Dendritic cell treated with granulocyte-macrophage colony-stimulating factor and Interleukin-4, amounts not matched to agents 40 ng/mL and 50 ng/mL, for 4 days (primary cell): Measurements from ENCODE around the gene OVOL2.
"Not testable (repeated sequence)": the region's sequence is repeated elsewhere in the genome, so short reads cannot be mapped to it uniquely, and the experiment has no call there.

Experiments used
- H3K27ac Mint-ChIP-seq: one replicate; pipeline ENCODE4 v1.8.0; 2022; ENCODE audit warnings: mild to moderate bottlenecking, mixed read lengths
- H3K27me3 Mint-ChIP-seq: one replicate; pipeline ENCODE4 v1.8.0; 2022; ENCODE audit warnings: mild to moderate bottlenecking, mixed read lengths
- H3K36me3 Mint-ChIP-seq: one replicate; pipeline ENCODE4 v1.8.0; 2022; ENCODE audit warnings: low read depth, mixed read lengths
- H3K4me1 Mint-ChIP-seq: one replicate; pipeline ENCODE4 v1.8.0; 2022; ENCODE audit warnings: low read depth, mixed read lengths
- H3K4me3 Mint-ChIP-seq: one replicate; pipeline ENCODE4 v1.8.0; 2022; ENCODE audit warnings: mild to moderate bottlenecking, moderate library complexity, mixed read lengths
- H3K9me3 Mint-ChIP-seq: one replicate; pipeline ENCODE4 v1.8.0; 2022; ENCODE audit warnings: mixed read lengths
- intact Hi-C: fragments of 100-400 bp; cut with micrococcal nuclease; formaldehyde crosslinking; loops from one replicate; pipeline ENCODE4 v1.15.0; 2022

OVOL2 gene

GRCh38 chr20:18057101-18057993 lies at the start of gene OVOL2:
OVOL2 (minus strand) TSS chr20:18057916; CDS start chr20:18057634, 282 bp downstream.
- Mint-ChIP-seq H3K9me3 (no peaks in the 10 kb centered on the region), H3K27ac (no peak within 1 kb of the TSS), H3K27me3 (peaks cover 78% of the 10 kb centered on the region), H3K4me1 (peaks cover 49% of the 10 kb centered on the region), H3K4me3 (peak within 1 kb of the TSS; percentile 59), H3K36me3 (no peaks in the 10 kb centered on the region)
- intact Hi-C loops = no loop called here

- Mint-ChIP-seq H3K9me3 (no peaks in the 10 kb centered on the region), H3K4me3 (no peak overlapping the region), H3K4me1 (no peaks in the 10 kb centered on the region), H3K36me3 (no peaks in the 10 kb centered on the region), H3K27me3 (peaks cover 6% of the 10 kb centered on the region), H3K27ac (no peak overlapping the region)
- intact Hi-C loops = no loop called here
These were observed 45.8 kb upstream of the OVOL2 start for GRCh38 chr20:18103497-18103896.

DNA sequence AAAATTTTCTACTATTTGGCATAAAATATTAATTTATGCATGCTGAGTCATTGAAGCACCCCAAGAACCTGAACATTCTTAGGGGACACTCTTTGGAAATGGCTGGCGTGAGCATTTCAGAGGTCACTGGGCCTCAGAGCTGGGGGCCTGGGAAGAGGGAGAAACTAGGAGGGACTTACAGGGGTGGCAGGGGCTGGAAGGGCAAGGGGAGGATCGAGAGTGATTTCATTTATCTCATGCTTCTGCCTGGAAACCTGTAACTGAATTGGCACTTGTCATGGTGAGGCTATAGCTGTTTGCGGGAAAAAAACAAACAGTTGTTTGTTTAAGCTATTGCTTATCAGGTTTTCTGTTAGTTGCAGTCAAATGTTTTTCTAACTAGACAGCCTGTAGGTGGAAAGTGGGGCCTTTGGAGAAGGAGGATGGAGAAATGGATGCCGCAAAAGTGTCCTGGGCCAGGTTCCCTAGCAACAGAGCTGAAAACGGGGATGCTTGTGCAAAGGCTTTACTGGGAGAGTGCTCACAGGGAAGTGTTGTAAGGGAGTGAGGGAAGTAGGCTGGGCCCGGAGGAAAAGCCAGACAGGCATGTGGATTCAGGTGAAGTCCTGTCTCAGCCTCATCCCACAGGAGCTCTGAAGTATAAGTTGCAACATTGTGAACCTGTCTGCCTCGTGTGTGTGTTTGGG lies 43.6 kb upstream of the OVOL2 start:
- no peak overlapping the region for H3K27ac Mint-ChIP-seq
- H3K36me3 Mint-ChIP-seq = no peaks in the 10 kb centered on the region
- H3K4me1 Mint-ChIP-seq = no peaks in the 10 kb centered on the region
- no peaks in the 10 kb centered on the region for H3K9me3 Mint-ChIP-seq
- no peak overlapping the region for H3K4me3 Mint-ChIP-seq
- intact Hi-C loops = no loop called here
- H3K27me3 Mint-ChIP-seq = peaks cover 3% of the 10 kb centered on the region

DNA sequence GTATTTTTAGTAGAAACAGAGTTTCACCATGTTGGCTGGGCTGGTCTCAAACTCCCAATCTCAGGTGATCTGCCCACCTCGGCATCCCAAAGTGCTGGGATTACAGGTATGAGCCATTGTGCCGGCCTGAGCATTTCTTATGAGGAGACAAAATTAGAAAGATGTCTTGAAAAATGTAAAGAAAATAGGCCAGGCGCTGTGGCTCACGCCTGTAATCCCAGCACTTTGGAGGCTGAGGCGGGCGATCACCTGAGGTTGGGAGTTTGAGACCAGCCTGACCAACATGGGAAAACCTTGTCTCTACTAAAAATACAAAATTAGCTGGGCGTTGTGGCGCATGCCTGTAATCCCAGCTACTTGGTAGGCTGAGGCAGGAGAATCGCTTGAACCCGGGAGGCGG lies 42.9 kb upstream of the OVOL2 start:
- intact Hi-C loops, H3K4me3 Mint-ChIP-seq, H3K27ac Mint-ChIP-seq, H3K27me3 Mint-ChIP-seq, H3K9me3 Mint-ChIP-seq, H3K4me1 Mint-ChIP-seq, H3K36me3 Mint-ChIP-seq: not testable (repeated sequence)

DNA sequence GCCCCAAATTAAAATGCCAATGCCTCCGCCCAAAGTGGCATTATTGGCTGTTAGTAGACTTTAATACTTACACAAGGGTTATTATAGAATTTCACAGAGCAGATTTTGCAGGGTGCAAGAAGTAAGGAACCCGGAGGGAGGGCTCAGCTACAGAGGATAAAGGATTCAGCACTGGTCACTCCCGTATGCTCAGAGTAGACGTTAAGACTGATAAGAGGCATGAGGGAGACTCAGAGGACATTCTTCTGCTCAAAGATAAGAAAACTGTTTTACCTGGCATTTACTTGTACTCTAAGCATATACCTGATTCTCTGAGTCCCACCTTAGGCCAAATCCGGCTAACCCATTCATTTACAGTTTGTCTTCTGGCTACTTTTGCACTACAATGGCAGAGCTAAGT lies 36.5 kb upstream of the OVOL2 start:
- H3K9me3 Mint-ChIP-seq = no peaks in the 10 kb centered on the region
- no peaks in the 10 kb centered on the region for H3K36me3 Mint-ChIP-seq
- peaks cover 3% of the 10 kb centered on the region for H3K27me3 Mint-ChIP-seq
- no peak overlapping the region for H3K27ac Mint-ChIP-seq
- no peaks in the 10 kb centered on the region for H3K4me1 Mint-ChIP-seq
- H3K4me3 Mint-ChIP-seq = no peak overlapping the region
- intact Hi-C loops = no loop called here

DNA sequence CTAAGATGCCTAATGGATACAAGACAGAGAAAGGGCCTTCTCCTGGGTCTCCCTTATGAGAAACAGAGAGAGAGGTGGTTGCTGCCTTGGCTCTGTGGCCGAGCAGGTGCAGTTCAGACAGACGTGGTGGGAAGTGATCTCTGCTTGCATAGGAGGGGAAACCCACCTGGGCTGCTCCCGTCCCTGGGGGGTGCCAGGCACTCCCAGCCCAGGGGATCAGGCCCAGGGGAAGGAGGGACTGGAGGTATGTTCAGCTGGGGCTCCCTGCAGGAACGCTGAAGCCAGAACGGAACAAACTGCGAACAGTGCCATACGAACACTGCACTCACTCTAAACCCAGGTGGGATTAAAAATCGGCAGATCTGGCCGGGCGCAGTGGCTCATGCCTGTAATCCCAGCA lies 35.7 kb upstream of the OVOL2 start:
- H3K4me1 Mint-ChIP-seq = no peaks in the 10 kb centered on the region
- no peak overlapping the region for H3K27ac Mint-ChIP-seq
- intact Hi-C loops = no loop called here
- H3K4me3 Mint-ChIP-seq = no peak overlapping the region
- no peaks in the 10 kb centered on the region for H3K9me3 Mint-ChIP-seq
- H3K36me3 Mint-ChIP-seq = no peaks in the 10 kb centered on the region
- H3K27me3 Mint-ChIP-seq = peaks cover 5% of the 10 kb centered on the region

DNA sequence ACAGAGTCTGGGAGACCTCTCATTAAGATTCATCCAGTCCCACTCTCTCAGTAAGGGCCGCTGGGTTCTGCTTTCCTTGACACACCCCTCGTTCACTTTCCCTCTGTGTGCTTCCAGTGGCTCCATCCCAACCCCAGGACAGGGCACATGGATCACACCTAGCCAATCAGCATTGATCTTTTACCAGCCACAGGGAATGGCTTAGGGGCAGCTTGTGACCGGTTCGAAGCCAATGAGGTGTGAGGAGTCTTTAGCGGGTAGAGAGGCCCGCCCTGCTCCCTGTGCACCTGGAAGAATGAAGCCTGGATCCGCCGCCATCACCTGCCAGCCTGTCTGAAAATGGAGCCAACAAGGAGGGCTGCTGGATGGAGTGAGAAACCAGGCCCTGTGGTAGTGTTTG lies 35.2 kb upstream of the OVOL2 start:
- H3K36me3 Mint-ChIP-seq = no peaks in the 10 kb centered on the region
- H3K27me3 Mint-ChIP-seq = peaks cover 5% of the 10 kb centered on the region
- no peak overlapping the region for H3K27ac Mint-ChIP-seq
- H3K4me1 Mint-ChIP-seq = no peaks in the 10 kb centered on the region
- no peaks in the 10 kb centered on the region for H3K9me3 Mint-ChIP-seq
- H3K4me3 Mint-ChIP-seq = no peak overlapping the region
- intact Hi-C loops = no loop called here

GRCh38 chr20:18091623-18092022 lies 33.9 kb upstream of the OVOL2 start:
- Mint-ChIP-seq H3K4me1 (no peaks in the 10 kb centered on the region), H3K27ac (no peak overlapping the region), H3K27me3 (peaks cover 3% of the 10 kb centered on the region), H3K36me3 (no peaks in the 10 kb centered on the region), H3K4me3 (no peak overlapping the region), H3K9me3 (no peaks in the 10 kb centered on the region)
- intact Hi-C loops = no loop called here

- Mint-ChIP-seq H3K4me1 (no peaks in the 10 kb centered on the region), H3K27me3 (peaks cover 3% of the 10 kb centered on the region), H3K9me3 (no peaks in the 10 kb centered on the region), H3K27ac (no peak overlapping the region), H3K4me3 (no peak overlapping the region), H3K36me3 (no peaks in the 10 kb centered on the region)
- intact Hi-C loops = no loop called here
These were observed 32.8 kb upstream of the OVOL2 start for GRCh38 chr20:18090477-18090876.

- H3K27me3 Mint-ChIP-seq = peaks cover 3% of the 10 kb centered on the region
- H3K4me1 Mint-ChIP-seq = no peaks in the 10 kb centered on the region
- intact Hi-C loops = no loop called here
- H3K9me3 Mint-ChIP-seq = no peaks in the 10 kb centered on the region
- H3K36me3 Mint-ChIP-seq = no peaks in the 10 kb centered on the region
- no peak overlapping the region for H3K4me3 Mint-ChIP-seq
- H3K27ac Mint-ChIP-seq = no peak overlapping the region
These were observed 32.3 kb upstream of the OVOL2 start for GRCh38 chr20:18090044-18090443.

GRCh38 chr20:18088841-18089240 lies 31.1 kb upstream of the OVOL2 start:
- H3K9me3 Mint-ChIP-seq, H3K4me3 Mint-ChIP-seq, H3K36me3 Mint-ChIP-seq, H3K4me1 Mint-ChIP-seq, intact Hi-C loops, H3K27me3 Mint-ChIP-seq, H3K27ac Mint-ChIP-seq: not testable (repeated sequence)

- H3K4me1 Mint-ChIP-seq, H3K9me3 Mint-ChIP-seq, intact Hi-C loops, H3K36me3 Mint-ChIP-seq, H3K27ac Mint-ChIP-seq, H3K27me3 Mint-ChIP-seq, H3K4me3 Mint-ChIP-seq: not testable (repeated sequence)
These were observed 30.6 kb upstream of the OVOL2 start for GRCh38 chr20:18088298-18088697.

DNA sequence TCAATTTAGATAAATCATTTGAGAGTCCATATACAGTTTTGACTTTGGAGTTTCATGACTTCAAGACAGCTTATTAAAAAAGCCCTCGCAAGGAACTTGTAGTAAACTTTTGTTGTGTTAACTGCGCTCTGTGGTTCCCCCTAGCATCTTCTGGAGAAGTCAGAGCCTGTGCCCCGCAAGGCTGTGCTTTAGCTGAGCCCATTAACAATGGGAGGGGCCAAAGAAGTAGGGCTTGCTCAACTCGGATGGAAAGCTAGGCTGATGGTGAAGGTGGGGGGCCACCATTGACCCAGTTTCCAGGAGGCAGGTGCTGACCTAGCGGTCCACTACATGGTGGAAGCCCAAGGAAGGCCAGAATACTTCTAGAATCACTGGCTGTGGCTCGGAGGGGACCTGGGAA lies 29.3 kb upstream of the OVOL2 start:
- Mint-ChIP-seq H3K27me3 (peaks cover 2% of the 10 kb centered on the region), H3K36me3 (no peaks in the 10 kb centered on the region), H3K4me1 (no peaks in the 10 kb centered on the region), H3K27ac (no peak overlapping the region), H3K9me3 (no peaks in the 10 kb centered on the region), H3K4me3 (no peak overlapping the region)
- intact Hi-C loops = no loop called here

GRCh38 chr20:18080836-18081235 lies 23.1 kb upstream of the OVOL2 start:
- H3K4me3 Mint-ChIP-seq, H3K27me3 Mint-ChIP-seq, H3K9me3 Mint-ChIP-seq, H3K27ac Mint-ChIP-seq, H3K36me3 Mint-ChIP-seq, H3K4me1 Mint-ChIP-seq, intact Hi-C loops: not testable (repeated sequence)
